ENCODE data around the gene ZBTB7C. TPM values are rescaled to one million over a fixed set of nuclear protein-coding genes. Genes with fewer than 3 reads are reported as not detected.

Gene ZBTB7C
- total RNA-seq, 1 donor from 2014 or later, result 1.1 TPM

DNA sequence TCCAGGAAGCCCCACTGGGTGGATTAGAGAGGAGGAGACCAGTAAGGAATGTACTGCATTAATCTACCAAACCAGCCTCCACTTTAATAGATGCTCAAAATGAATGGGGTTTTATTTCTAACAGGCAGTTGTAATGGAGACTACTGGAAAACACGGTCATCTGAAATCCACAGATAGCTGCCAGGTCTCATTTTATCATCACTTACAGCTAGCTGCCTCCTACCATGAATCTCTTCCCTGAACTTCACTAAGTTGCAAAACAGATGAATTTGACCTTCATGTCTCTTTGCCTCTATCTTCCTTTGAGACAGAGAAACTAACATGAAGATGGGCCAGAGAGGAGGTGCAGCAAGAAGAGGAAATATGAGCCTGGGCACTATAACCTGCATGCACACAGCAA is 21.9 kb downstream of the ZBTB7C start:
- TF ChIP-seq, protein P1, sequence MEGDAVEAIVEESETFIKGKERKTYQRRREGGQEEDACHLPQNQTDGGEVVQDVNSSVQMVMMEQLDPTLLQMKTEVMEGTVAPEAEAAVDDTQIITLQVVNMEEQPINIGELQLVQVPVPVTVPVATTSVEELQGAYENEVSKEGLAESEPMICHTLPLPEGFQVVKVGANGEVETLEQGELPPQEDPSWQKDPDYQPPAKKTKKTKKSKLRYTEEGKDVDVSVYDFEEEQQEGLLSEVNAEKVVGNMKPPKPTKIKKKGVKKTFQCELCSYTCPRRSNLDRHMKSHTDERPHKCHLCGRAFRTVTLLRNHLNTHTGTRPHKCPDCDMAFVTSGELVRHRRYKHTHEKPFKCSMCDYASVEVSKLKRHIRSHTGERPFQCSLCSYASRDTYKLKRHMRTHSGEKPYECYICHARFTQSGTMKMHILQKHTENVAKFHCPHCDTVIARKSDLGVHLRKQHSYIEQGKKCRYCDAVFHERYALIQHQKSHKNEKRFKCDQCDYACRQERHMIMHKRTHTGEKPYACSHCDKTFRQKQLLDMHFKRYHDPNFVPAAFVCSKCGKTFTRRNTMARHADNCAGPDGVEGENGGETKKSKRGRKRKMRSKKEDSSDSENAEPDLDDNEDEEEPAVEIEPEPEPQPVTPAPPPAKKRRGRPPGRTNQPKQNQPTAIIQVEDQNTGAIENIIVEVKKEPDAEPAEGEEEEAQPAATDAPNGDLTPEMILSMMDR (IDR thresholded peaks at IDR 0.05; ENCODE audit: insufficient read depth, low read length, poor library complexity, severe bottlenecking), result no peak
- Histone ChIP-seq H3K4me3 (ENCODE audit: low read depth, low read length) (no peak overlapping the region), H3K36me3 (ENCODE audit: control insufficient read depth, insufficient read depth, low read length) (no peaks in the 10 kb centered on the region), H3K27me3 (ENCODE audit: control insufficient read depth, insufficient read depth, low read length) (no peaks in the 10 kb centered on the region)
- DNase-seq (ENCODE audit: low read depth), result no peak

DNA sequence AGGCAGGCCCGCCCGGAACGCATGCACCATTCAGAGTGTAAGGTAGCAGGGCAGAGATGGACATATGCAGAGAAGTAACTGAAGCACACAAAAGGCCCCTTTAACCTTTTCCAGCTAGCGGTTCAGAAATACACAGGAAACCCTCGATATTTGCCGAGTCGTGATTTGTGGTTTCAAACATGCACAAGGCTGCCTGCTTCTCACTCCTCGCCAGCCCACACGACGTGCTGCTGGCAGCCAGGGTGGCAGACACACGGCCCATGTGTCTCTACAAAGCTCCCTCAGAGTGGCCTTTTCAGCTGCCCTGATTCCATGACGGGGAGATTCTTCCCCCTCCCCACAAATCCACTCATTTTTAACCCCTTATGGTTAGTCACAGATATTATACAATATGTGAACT is 23.6 kb downstream of the ZBTB7C start:
- no peaks in the 10 kb centered on the region for H3K36me3 ChIP-seq (ENCODE audit: control insufficient read depth, insufficient read depth, low read length)
- H3K27me3 ChIP-seq (ENCODE audit: control insufficient read depth, insufficient read depth, low read length), result no peaks in the 10 kb centered on the region
- TF ChIP-seq, protein P1 (IDR thresholded peaks at IDR 0.05; ENCODE audit: insufficient read depth, low read length, poor library complexity, severe bottlenecking), result no peak
- no peak for DNase-seq (ENCODE audit: low read depth)
- no peak overlapping the region for H3K4me3 ChIP-seq (ENCODE audit: low read depth, low read length)

DNA sequence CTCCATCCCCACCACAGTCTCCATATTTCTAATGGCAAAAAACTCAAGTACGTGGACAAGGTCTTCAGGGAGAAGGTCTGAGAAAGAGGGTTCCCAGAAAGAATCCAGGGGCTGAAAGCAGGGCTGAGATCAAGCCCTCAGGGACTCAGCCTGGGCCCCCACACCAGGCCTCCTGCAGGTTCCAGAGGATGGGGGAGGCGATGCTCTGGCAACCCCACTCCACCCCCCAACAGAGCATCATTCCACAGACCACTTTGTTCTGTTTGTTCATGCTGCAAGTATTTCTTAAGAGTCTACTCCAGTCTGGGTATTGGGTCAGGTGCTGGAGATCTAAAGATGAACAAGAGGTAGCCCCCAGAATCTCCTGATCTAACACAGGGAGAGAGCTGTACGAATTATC is 32.2 kb downstream of the ZBTB7C start:
- TF ChIP-seq, protein P1 (IDR thresholded peaks at IDR 0.05; ENCODE audit: insufficient read depth, low read length, poor library complexity, severe bottlenecking), result no peak
- H3K4me3 ChIP-seq (ENCODE audit: low read depth, low read length), result no peak overlapping the region

DNA sequence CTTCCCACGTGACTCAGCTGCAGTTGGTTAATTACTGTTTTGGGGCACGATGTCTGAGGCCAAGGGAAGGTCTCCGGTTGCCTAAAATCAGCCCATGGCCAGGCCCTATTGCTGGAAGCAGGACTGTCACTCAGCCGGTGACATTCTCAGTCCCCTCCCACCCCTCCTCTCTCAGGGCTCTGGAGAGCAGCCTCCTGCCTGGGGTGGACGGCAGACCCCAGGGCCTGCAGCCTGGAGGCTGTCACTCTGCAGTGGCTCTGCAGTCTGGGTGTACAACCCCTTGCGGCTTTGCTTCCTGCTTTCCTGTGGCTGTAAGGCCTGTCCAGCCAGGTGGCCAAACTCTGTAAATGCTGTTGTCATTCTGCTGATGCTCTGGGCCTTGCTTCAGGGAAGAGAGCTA is 32.8 kb downstream of the ZBTB7C start:
- Histone ChIP-seq H3K36me3 (ENCODE audit: control insufficient read depth, insufficient read depth, low read length) (no peaks in the 10 kb centered on the region), H3K27me3 (ENCODE audit: control insufficient read depth, insufficient read depth, low read length) (no peaks in the 10 kb centered on the region), H3K4me3 (ENCODE audit: low read depth, low read length) (no peak overlapping the region)
- no peak for DNase-seq (ENCODE audit: low read depth)
- TF ChIP-seq, protein P1 (IDR thresholded peaks at IDR 0.05; ENCODE audit: insufficient read depth, low read length, poor library complexity, severe bottlenecking), result no peak

More for the DNA sequence above, 32.2 kb downstream of the ZBTB7C start:
- no peaks in the 10 kb centered on the region for H3K36me3 ChIP-seq (ENCODE audit: control insufficient read depth, insufficient read depth, low read length)
- H3K27me3 ChIP-seq (ENCODE audit: control insufficient read depth, insufficient read depth, low read length), result no peaks in the 10 kb centered on the region
- no peak for DNase-seq (ENCODE audit: low read depth)

DNA sequence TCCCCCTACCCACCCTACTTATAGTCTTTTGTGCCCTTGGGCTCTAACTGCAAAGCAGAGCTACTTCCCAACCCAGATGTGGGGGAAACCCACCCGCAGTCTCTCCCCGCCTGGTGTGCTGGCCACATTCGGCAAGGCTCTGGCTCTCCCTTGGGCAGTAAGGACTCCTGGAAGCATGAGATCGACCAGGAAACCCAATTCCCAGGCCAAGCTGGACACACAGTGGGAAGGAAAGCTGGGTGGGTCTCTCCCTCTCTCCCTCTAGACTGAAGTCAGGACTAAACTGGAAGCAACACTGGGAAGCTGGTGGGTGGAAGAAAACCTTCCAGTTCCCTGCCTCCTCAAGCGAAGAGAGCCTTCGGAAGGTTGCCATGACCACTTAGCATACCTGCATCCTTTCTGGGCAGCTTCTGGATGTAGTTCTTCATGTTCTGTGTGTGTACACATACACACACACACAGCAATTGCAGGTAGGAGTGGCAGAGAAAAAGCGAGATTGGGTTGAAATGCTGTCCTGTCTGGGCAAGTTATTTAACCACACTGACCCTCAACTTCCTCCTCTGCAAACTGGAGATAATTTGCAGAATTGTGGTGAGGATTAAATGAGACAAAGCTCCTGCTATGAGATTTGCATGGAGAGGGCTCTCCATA is 33.9 kb downstream of the ZBTB7C start:
- no peak for DNase-seq (ENCODE audit: low read depth)
- Histone ChIP-seq H3K4me3 (ENCODE audit: low read depth, low read length) (no peak overlapping the region), H3K27me3 (ENCODE audit: control insufficient read depth, insufficient read depth, low read length) (no peaks in the 10 kb centered on the region), H3K36me3 (ENCODE audit: control insufficient read depth, insufficient read depth, low read length) (no peaks in the 10 kb centered on the region)
- TF ChIP-seq, protein P1 (IDR thresholded peaks at IDR 0.05; ENCODE audit: insufficient read depth, low read length, poor library complexity, severe bottlenecking), result no peak

Measured in kidney epithelial cell (primary cell).